HepG2 (cell line): Measurements from ENCODE around the gene NCAM2. TPM values are rescaled to one million over a fixed set of nuclear protein-coding genes. Genes with fewer than 3 reads are reported as not detected.

Experiments
- ATAC-seq: fragments of 200-7000 bp; cut with Tn5 transposase; 3 replicates; pipeline ENCODE4 v1.9.1; 2020; ENCODE audit warnings: mild to moderate bottlenecking, moderate library complexity
- BruUV-seq: library from RNA; stranded (reverse); fragments of 400-500 nt; replicated peaks from 2 replicates; lab custom pipeline; 2021; lab: Mats Ljungman, UMichigan
- CTCF ChIA-PET: fragments of 300-600 bp; formaldehyde crosslinking; extraction: SDS; loops from one replicate; lab custom pipeline; 2021; ENCODE audit warnings: low total read pairs, inconsistent platforms, low intra/inter-chr PET ratio; lab: Yijun Ruan, JAX
- POLR2A ChIA-PET: fragments of 350-600 bp; sonication (Branson Sonifier 250); formaldehyde crosslinking; loops from one replicate; lab custom pipeline; 2020; ENCODE audit warnings: antibody characterized with exemption, inconsistent platforms; lab: Yijun Ruan, JAX
- DNase-seq: peaks from one replicate; pipeline ENCODE4 v3.0.0-alpha.2; 2015; ENCODE audit warnings: low spot score
- FAIRE-seq: peaks from 3 replicates; lab custom pipeline; 2011; peaks lifted over from hg19 to GRCh38; lab: Jason Lieb, UNC
- H2AFZ ChIP-seq: one replicate; pipeline ENCODE4 v1.6.1; 2011; ENCODE audit warnings: low read length, inconsistent platforms
- H3K27ac ChIP-seq: fragments of 300-600 bp; 3 replicates; pipeline ENCODE4 v1.8.0; 2011; ENCODE audit warnings: mixed run types, mild to moderate bottlenecking, mixed read lengths, low read length, inconsistent platforms; ENCODE audit not compliant: insufficient read depth; ENCODE audit errors: extremely low read length
- H3K27me3 ChIP-seq, 2 experiments: fragments of 200-600 bp in 1 of 2; 2 replicates in 1 of 2; 3 replicates in 1 of 2; pipeline versions ENCODE4 v1.6.0 to v1.8.0; 2011; ENCODE audit warnings: low read length in 2 of 2, mild to moderate bottlenecking in 2 of 2, moderate library complexity in 2 of 2, inconsistent platforms in 1 of 2; ENCODE audit not compliant: insufficient read depth in 2 of 2, control insufficient read depth in 1 of 2
- H3K36me3 ChIP-seq, 2 experiments: fragments of 200-600 bp in 1 of 2; replicated peaks in 1 of 2; 2 replicates in 1 of 2; 3 replicates in 1 of 2; pipeline versions ENCODE4 v1.5.1 to v1.8.0; 2011; ENCODE audit warnings: low read length in 2 of 2, inconsistent platforms in 1 of 2; ENCODE audit not compliant: insufficient read depth in 2 of 2, control insufficient read depth in 1 of 2
- H3K4me1 ChIP-seq: 2 replicates; pipeline ENCODE4 v1.5.1; 2012; ENCODE audit warnings: low read length, inconsistent platforms; ENCODE audit not compliant: insufficient read depth
- H3K4me2 ChIP-seq: 2 replicates; pipeline ENCODE4 v1.6.0; 2011; ENCODE audit warnings: low read depth, low read length, inconsistent platforms
- H3K4me3 ChIP-seq, 3 experiments: fragments of 200-600 bp in 1 of 3; sonication (generic), shearing (Covaris generic) in 1 of 3; replicated peaks in 1 of 3; 2 replicates each; pipeline ENCODE4 v1.5.1; 2011 to 2016; ENCODE audit warnings: low read length in 3 of 3, inconsistent platforms in 2 of 3, low read depth in 2 of 3, mild to moderate bottlenecking in 2 of 3, control low read depth in 1 of 3, mixed read lengths in 1 of 3; ENCODE audit not compliant: insufficient read depth in 1 of 3
- H3K79me2 ChIP-seq: one replicate; pipeline ENCODE4 v1.6.1; 2011; ENCODE audit warnings: low read length, inconsistent platforms; ENCODE audit not compliant: insufficient read depth
- H3K9ac ChIP-seq: 2 replicates; pipeline ENCODE4 v1.6.0; 2011; ENCODE audit warnings: mild to moderate bottlenecking, low read depth, low read length, inconsistent platforms; ENCODE audit not compliant: insufficient read depth
- H3K9me3 ChIP-seq: 2 replicates; pipeline ENCODE4 v1.5.1; 2012; ENCODE audit warnings: mild to moderate bottlenecking, low read length
- H4K20me1 ChIP-seq: 2 replicates; pipeline ENCODE4 v1.6.0; 2011; ENCODE audit warnings: inconsistent platforms, mild to moderate bottlenecking, low read length, moderate library complexity; ENCODE audit not compliant: insufficient read depth
- MAX ChIP-seq: IDR thresholded peaks from 2 replicates; pipeline ENCODE4 v1.6.1; 2012; ENCODE audit warnings: inconsistent platforms
- NCOR1 ChIP-seq: fragments of 200-600 bp; sonication (generic); IDR thresholded peaks from 2 replicates; pipeline ENCODE4 v1.7.0; 2017; ENCODE audit warnings: antibody characterized with exemption, low read length, borderline replicate concordance
- STAT5B ChIP-seq: sonication (generic); formaldehyde crosslinking; IDR thresholded peaks from 2 replicates; pipeline ENCODE4 v1.4.0; 2020; ENCODE audit warnings: missing genetic modification reagents
- U2AF2 ChIP-seq: fragments of 200-400 bp; formaldehyde crosslinking; IDR thresholded peaks from 2 replicates; pipeline ENCODE4 v1.6.1; 2017; ENCODE audit warnings: low read depth, mild to moderate bottlenecking, low read length
- ZMYM2 ChIP-seq: sonication (generic); formaldehyde crosslinking; IDR thresholded peaks from 2 replicates; pipeline ENCODE4 v1.8.0; 2022; ENCODE audit warnings: mild to moderate bottlenecking, missing genetic modification reagents
- ZNF547 ChIP-seq: sonication (generic); formaldehyde crosslinking; IDR thresholded peaks from 2 replicates; pipeline ENCODE4 v1.5.1; 2020; ENCODE audit warnings: mild to moderate bottlenecking, missing genetic modification reagents
- ZNF614 ChIP-seq: IDR thresholded peaks from 2 replicates; pipeline ENCODE4 v1.6.1; 2018; ENCODE audit warnings: missing biosample characterization, missing genetic modification reagents, inconsistent platforms, borderline replicate concordance
- ZNF644 ChIP-seq: IDR thresholded peaks from 2 replicates; pipeline ENCODE4 v1.6.1; 2016; ENCODE audit warnings: low read depth
- ZNF792 ChIP-seq: IDR thresholded peaks from 2 replicates; pipeline ENCODE4 v1.6.1; 2016
- WGBS: methylation state at CpG from one replicate; pipeline ENCODE4 v1.1.6; 2017; ENCODE audit warnings: low lambda C conversion rate; 5-methylcytosine and 5-hydroxymethylcytosine counted together
- in situ Hi-C: cut with HindIII; loops from 2 replicates; pipeline ENCODE4 v1.10.0; 2017; ENCODE audit warnings: low pct_unique_long_range_greater_than_20kb; ENCODE audit not compliant: extremely low pct_ligation_motif_present
- intact Hi-C: fragments of 100-400 bp; cut with micrococcal nuclease; formaldehyde crosslinking; loops from one replicate; pipeline ENCODE4 v1.10.0; 2022; ENCODE audit not compliant: unreplicated experiment
- polyA plus RNA-seq, 8 experiments: library from polyadenylated mRNA; depleted of rRNA in 3 of 8; stranded (reverse) in 7 of 8; unstranded in 1 of 8; fragments of >200 nt; fragmentation: Illumina TruSeq in 4 of 8; extraction: Trizol in 4 of 8; gene quantifications; 2 replicates each; pipeline versions ENCODE4 v1.2.1 to v1.2.3, GENCODE V29; 2011 to 2016; ENCODE audit warnings: low read depth in 4 of 8, missing spikeins in 1 of 8, mixed read lengths in 1 of 8; ENCODE audit not compliant: insufficient read depth in 1 of 8
- total RNA-seq, 5 experiments: library from RNA; depleted of rRNA; stranded (reverse); fragments of >200 nt; fragmentation: Illumina TruSeq; extraction: Trizol; gene quantifications; 2 replicates each; pipeline ENCODE4 v1.2.3, GENCODE V29; 2016; ENCODE audit warnings: low read depth in 1 of 5
- TF ChIP-seq, protein P1 (sequence below): sonication (generic); formaldehyde crosslinking; IDR thresholded peaks from 2 replicates; pipeline ENCODE4 v1.5.0; 2020; ENCODE audit warnings: missing genetic modification reagents
- TF ChIP-seq, protein P2 (sequence below): sonication (generic); formaldehyde crosslinking; IDR thresholded peaks from 2 replicates; pipeline ENCODE4 v1.4.0; 2020; ENCODE audit warnings: missing genetic modification reagents

Gene NCAM2
- total and polyA plus RNA-seq, 2 of the 13 experiments (the other 11 are each of a cell fraction or from before 2014, with no cell fraction given) = not detected

DNA sequence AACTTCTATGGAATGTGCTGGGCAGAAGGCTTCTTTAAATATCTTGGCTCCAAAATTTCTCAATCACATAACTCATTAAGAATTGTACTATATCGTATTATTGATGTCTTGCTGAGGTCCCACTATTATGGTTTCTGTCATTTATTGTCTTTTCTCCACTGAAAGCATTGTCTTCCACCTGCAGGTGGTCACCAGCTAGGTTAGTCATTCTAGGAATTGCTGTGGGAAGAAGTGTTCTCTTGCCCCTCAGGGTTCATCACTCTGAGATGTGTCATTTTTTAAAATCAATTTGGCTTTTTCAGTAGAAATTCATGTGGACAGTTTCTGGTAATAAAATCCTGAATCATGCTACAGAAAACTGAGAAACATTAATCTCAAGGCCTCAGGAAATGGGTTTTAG lies 66.1 kb downstream of the NCAM2 start:
- ATAC-seq (no peak), DNase-seq (no peak), FAIRE-seq (no peak)
- Histone ChIP-seq H3K27ac (no peak overlapping the region), H4K20me1 (no peaks in the 10 kb centered on the region), H3K4me3 (no peak overlapping the region), H3K27me3 (no peaks in the 10 kb centered on the region), H3K4me1 (no peaks in the 10 kb centered on the region), H3K9me3 (peaks cover 29% of the 10 kb centered on the region), H2AFZ (no peak overlapping the region), H3K36me3 (no peaks in the 10 kb centered on the region), H3K9ac (no peak overlapping the region), H3K79me2 (no peaks in the 10 kb centered on the region), H3K4me2 (no peak overlapping the region)
- ChIA-PET CTCF (no interaction called here), POLR2A (no interaction called here)
- in situ Hi-C loops = no loop called here
- no TSS peak for BruUV-seq
- WGBS = 0% methylated on average over 1 of the region's 1 CpG
- no peak for TF ChIP-seq NCOR1
- no peak for TF ChIP-seq STAT5B (CRISPR knock-in tag)
- TF ChIP-seq ZNF792 = no peak
- TF ChIP-seq MAX = no peak
- TF ChIP-seq, protein P1, sequence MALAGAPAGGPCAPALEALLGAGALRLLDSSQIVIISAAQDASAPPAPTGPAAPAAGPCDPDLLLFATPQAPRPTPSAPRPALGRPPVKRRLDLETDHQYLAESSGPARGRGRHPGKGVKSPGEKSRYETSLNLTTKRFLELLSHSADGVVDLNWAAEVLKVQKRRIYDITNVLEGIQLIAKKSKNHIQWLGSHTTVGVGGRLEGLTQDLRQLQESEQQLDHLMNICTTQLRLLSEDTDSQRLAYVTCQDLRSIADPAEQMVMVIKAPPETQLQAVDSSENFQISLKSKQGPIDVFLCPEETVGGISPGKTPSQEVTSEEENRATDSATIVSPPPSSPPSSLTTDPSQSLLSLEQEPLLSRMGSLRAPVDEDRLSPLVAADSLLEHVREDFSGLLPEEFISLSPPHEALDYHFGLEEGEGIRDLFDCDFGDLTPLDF (CRISPR knock-in tag) = no peak
- TF ChIP-seq ZMYM2 (CRISPR knock-in tag) = no peak
- TF ChIP-seq ZNF547 (CRISPR knock-in tag) = no peak
- no peak for TF ChIP-seq ZNF644 (CRISPR knock-in tag)
- no peak for TF ChIP-seq ZNF614
- TF ChIP-seq, protein P2, sequence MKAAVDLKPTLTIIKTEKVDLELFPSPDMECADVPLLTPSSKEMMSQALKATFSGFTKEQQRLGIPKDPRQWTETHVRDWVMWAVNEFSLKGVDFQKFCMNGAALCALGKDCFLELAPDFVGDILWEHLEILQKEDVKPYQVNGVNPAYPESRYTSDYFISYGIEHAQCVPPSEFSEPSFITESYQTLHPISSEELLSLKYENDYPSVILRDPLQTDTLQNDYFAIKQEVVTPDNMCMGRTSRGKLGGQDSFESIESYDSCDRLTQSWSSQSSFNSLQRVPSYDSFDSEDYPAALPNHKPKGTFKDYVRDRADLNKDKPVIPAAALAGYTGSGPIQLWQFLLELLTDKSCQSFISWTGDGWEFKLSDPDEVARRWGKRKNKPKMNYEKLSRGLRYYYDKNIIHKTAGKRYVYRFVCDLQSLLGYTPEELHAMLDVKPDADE (CRISPR knock-in tag) = no peak
- TF ChIP-seq U2AF2 = no peak
- TF ChIP-seq, all 625 proteins: peak for 0
- intact Hi-C loops = no loop called here
